GM19023 (cell line): ENCODE results near the gene SLC24A3.

Source experiments
- ATAC-seq: cut with Tn5 transposase; IDR thresholded peaks from one replicate; pipeline ENCODE4 v1.9.1; 2021; ENCODE audit warnings: mild to moderate bottlenecking, moderate library complexity; ENCODE audit not compliant: unreplicated experiment

The SLC24A3 gene

DNA sequence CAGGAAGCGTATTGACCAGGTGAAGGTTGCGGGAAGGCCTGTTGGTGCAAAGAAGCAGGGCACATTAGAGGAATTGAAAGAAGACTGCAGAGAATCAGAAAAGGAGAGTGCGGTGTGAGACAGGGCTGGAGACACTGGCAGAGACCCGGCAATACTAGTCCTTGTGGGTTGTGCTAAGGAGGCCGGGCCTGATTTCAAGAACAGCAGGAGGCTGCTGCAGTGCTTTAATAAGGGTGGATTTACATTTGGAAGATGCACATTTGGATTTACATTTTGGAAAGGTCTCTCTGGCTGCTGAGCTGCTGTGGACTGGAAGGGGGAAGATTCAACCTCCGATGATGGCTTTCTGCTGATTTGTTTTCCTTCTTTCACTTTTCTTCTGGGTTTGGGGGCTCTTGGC, 167.8 kb downstream of the SLC24A3 start:
- ATAC-seq = no peak

DNA sequence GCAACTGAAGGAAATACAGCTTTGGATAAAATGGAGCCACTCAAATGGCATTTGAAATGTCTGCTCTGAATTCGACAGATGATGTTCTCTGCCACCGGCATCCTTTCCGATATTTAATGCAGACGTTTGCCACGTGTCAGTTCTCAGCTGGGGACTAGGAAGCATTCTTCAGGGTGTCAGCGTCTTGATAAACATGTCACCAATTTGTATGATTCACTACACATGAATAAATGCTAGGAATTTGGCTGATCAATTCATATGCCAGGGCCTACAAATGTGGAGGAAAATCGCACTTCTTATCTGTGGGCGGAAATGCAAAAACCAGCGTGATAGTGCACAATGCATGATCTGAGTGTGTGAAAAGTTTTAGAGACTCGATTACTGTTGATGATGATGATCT, 169.5 kb downstream of the SLC24A3 start:
- ATAC-seq = no peak

DNA sequence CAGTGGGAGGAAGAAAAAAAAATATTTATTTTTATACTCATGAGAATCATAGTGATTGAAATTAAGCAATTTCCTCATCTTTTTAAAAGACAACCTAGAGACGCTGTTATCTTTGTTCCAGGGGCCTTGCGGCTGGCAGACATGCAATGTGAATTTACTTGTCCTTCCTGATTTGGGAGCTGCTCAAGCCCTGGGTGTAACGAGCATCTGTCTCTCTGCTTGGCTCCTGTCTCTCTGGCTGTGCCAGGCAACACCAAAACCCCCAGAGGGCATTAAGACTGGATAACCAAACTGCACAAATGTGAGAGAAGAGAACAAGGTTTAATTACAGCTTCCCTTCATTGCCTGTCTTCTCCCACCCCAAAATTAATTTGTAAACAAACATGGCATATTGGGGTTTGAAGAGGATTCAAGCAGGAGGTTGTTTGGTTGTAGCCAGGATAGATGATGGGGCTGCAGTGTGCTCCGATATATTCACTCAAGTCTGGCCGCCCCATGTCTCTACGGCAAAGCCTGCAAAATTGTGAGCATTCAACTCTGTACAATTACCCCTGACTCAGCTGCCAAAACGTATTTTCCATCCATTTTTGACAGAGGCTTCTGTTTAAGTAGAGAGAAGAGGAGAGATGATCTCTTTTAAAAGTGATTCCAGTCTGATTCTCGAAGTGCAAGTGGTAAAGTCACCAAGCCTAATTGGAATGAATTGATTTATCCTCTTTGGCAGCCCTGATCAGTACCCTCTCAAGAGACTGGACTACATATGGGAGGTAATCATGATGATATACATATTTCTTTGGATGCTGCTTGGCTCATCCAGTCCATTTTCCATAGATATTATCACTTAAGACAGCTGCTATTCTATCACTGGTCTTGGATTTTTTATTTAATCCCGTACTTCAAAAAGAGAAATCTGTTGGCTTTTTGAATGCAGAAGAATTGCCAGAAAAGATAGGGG, 170.2 kb downstream of the SLC24A3 start:
- ATAC-seq = no peak

DNA sequence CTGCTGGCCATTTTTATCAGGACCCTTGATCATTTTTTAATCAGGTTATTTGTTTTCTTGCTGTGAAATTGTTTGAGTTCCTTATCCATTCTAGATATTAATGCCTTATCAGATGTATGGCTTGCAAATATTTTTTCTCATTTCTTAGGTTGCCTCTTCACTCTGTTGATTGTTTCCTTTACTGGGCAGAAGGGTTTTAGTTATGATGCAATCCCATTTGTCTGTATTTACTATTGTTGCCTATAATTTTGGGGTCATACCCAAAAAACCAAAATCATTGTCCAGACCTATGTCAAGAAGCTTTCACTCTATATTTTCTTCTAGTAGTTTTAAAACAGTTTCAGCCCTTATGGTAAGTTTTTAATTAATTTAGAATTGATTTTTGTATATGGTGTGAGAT, 172.5 kb downstream of the SLC24A3 start:
- no peak for ATAC-seq

DNA sequence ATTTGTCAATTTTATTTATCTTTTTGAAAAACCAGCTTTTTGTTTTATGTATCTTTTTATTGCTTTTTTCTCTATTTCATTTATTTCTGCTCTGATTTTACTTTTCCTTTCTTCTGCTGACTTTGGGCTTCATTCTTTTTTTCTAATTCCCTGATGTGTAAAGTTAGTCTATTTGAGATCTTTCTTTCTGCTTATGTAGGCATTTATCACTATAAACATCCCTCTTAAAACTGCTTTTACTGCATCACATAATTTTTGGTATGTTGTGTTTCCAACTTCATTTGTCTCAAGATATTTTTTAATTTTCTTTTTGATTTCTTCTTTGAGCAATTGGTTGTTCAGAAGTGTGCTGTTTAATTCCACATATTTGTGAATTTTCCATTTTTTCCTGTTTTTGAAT, 174.8 kb downstream of the SLC24A3 start:
- no peak for ATAC-seq

DNA sequence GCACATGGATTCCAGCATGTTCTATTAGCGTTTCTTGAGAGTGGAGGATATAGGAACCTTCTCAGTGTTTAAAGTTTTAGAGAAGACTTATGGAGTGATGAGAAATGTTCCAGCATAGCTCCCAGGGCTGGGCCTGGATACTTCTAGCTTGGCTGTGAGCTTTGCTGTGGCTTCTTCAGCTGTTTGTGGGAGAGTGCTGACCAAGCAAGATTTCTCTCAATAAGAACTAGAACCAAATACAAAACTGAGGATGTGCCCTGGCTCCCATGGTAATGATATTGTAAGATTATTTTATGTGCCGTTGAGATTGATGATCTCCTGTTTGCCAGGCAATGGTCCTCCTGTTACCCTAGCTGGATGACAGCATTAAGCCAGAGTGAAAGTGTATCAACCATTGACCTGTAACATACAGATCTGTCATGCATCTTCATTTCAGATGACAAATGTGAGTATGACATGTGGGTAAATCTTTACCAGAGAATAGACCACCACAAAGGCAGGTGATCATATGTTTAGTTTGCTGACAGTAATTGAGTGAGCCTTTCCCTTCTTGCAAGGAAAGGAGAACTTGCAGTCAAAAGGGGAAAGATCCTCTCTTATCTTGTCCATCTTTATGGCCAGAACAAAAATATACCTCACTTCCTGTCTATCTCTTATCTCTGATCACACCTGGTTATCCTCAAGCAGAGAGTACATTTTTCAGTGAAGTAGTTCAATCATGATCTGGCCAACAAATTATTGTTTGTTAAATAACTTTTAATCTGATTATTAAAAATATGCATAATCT, 180.1 kb downstream of the SLC24A3 start:
- no peak for ATAC-seq

DNA sequence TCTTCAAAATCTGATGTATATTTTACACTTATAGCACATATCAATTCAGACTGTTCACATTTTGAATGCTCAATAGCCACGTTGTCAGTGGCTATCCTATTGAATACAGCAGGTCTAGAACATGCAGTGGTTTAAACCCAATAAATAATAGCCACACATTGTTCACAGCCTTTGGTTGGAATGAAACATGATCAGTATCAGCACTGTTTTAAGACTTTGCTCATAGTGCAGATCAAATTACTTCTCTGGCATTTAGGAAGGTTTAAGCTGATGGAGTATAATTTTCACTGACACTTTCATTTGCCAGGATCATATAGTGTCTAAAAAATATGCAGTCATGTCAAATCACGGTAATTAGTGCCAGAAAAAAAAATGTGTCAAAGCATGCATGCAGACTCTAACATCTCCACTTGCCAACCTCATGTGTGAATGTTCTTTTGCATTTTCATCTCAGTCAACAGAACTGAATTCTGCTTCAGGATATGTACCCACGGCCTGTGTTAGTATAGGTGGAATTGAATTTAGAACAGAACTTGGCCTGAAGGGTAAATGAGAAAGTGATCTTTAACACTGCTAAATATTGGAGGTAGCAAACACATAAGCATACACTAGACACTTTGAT, 184.1 kb downstream of the SLC24A3 start:
- no peak for ATAC-seq

DNA sequence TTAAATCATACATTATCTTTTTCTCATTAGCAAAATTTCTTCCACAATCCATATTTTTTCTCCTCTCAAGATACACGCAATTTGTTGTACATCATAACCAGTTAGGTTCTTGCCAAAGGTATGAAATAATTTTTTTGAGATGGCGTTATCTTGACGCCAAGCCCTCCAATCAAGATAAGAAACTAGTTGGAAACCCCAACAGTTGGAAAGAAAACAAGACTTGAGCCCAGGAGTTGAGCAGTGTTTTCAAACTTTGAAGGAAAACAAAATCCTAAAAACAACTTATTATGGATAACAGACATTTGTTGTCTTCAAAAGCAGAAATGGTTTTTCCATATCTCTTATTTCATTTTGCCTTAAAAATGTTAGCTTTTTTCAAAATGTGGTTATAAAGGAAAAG, 184.8 kb downstream of the SLC24A3 start:
- ATAC-seq = no peak

DNA sequence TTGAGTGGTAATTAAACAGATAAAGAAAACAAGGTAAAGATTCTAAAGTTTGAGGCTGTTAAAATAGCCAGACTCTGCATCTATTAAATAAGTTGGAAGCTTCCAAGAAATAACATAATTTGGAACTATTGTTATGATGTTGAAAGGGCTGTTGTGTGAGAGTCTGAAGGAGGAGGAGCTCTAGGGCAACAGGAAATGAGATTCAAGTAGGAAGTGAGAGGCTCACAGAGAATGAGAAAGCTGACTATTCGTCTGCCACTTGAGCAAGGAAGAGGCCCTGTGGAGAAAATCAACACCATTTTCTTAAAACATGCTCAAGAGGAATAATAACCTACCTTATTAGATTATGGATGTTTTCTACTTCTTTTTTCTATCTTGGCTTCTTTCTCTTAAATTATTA, 185.2 kb downstream of the SLC24A3 start:
- ATAC-seq = no peak

DNA sequence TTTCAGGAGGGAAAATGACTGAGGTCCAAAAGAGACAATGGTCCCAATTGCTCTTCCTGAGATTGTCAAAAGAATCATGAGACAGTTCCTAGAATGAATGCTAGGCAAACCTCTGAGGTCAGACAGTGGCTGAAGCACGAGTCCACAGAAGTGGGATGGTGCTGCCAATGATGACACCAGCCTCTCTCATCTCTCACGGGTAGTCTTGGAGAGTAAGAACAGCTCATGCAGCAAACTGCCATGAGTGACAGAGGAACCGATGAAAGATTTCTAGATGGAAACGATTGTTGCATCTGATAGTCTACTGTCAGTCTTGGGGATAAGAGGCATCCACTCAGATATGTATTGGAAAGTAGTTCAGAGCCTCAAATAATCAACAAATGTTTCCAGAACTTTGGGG, 188.7 kb downstream of the SLC24A3 start:
- no peak for ATAC-seq

DNA sequence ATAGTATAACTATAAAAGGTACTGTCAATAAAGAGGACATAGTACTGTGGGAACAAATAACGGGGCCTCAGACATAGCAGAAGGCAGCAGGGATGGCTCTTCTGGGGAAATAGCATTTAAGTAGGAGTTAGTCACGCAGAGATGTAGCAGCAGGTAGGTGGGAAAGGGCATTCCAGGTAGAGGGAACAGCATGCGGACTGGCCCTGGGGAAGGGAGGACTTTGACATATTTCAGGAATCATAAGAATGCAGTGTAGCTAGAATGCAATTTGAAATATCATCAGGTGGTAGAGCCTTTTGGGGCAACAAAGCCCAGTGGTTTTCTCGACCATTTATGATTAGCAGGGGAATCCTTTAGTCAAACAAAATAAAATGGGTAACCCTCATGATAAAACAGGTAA, 191.1 kb downstream of the SLC24A3 start:
- no peak for ATAC-seq

DNA sequence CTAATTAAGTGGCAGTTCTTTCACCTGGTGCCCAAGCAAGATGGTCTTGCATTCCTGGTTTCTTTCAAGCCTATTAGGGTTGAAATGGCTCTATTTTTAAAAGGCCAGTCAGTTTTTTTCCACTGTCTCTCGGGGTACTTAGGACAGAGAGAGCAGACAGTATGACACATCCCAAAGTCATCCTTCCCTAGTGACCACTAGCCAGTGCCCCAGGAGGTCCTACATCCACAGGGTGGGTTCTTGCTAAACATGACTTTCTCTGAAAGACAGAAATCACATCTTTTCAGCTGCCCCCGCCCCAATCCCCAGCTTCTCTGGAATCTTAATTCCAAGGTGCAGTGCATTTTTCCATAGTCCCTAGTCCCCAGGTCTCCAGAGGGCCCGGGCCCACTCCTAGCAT, 192.4 kb downstream of the SLC24A3 start:
- ATAC-seq = no peak

DNA sequence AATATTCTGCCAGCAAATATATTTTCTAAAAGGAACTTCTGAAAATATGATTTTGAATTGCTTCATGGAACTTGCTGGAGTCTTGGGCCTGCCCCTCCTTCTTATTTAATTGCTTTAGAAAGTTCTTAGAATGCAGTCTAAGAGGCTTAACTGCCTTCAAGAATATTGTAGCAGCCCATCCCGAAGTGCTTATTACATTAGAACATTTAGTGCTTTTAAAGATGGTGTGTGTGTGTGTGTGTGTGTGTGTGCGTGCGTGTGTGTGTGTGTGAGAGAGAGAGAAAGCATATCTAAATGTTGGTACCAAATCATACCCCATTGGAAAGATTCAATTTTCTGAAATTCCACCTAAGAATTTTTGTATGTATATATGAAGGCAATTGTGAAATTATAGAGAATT, 193.5 kb downstream of the SLC24A3 start:
- no peak for ATAC-seq

DNA sequence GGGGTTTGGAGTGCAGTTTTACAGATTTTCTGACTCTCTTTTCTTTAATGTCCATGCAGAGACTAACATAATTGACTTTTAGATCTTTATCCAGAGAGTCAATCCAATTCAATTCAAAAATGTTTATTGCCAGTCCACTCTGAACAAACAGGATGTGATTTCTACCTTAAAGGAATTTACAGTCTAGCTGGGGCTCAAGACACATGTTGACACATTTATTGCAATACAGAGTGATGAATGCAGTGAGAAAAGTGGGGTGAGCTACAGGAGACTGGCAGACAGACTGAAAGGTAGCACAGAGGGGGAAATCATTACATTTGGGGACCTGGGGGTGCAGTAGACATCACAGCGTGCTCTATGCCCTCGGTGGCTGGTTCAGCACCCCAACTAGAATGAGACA, 193.9 kb downstream of the SLC24A3 start:
- ATAC-seq = no peak

DNA sequence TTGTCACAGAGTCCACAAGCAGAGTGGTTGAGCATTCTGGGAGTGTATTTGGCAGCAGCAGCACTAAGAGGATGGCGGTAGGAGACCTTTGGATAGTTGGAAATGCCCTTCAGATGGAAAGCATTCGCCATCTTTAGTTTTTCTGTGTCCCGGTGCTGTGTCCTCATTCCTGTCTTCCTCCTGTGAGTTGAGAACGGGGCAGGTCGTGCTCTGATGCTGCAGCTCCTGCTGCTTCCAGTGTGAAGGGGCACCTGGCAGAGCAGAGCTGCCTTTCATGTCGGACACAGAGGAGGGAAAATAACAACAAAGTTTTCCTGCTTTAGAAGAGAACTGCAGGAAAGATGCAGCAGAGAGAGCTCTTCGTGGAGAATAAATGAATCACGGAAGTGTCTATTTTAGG, 194.8 kb downstream of the SLC24A3 start:
- no peak for ATAC-seq

DNA sequence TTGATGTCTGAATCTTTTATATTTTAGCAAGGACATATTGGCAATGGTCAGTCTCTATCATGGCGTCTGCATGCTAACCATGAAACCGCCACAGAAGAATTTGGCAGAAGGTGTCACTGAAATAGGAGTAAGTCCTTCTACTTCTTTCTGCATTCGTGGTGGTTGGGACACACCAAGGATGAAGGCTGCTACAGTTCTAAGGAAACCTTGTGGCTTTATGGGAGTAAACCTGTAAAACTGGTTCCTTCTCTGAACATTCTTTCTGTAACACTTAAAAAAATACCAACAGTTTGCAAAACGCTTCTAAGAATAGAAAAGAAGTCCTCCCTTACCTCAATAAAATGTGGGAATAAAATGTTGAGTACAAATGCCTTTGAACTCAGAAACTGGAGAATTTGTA, 195.3 kb downstream of the SLC24A3 start:
- ATAC-seq = no peak

DNA sequence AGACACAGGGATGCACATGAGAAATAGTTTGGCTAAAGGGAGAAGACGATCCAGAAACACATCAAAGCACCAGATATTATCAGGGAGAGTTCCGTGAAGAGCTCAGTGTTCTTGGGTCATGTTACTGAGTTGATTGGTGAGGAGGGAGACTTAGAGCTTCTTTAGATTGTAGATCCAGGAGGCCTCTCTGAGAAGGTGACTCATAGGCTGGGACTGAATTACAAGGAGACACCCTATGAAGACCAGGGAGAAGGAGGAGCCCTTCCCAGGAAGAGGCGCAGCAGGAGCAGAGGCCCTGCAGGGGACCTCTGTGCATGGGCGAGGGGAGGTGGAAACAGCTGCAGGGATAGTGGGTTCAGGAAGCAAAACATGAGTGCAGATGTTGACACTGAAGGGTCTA, 196.5 kb downstream of the SLC24A3 start:
- ATAC-seq = no peak

DNA sequence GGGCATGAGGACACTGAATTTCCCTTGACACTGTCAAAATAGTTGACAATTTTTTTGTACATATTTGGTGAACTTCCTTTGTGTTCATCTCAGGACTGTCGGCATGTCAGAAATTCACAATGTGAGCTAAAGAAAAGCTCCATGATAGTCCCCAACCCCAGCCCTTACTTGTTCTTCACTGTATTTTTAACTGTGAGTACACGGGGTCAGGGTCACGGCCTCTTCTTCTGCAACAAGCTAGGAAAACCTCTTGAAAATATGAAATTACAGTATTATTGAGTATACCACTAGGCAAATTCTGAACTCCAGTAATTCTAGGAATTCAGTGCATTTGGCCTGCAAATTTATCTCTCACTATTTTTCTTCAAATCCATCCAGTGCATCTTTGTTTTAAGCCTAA, 199.4 kb downstream of the SLC24A3 start:
- ATAC-seq = no peak

DNA sequence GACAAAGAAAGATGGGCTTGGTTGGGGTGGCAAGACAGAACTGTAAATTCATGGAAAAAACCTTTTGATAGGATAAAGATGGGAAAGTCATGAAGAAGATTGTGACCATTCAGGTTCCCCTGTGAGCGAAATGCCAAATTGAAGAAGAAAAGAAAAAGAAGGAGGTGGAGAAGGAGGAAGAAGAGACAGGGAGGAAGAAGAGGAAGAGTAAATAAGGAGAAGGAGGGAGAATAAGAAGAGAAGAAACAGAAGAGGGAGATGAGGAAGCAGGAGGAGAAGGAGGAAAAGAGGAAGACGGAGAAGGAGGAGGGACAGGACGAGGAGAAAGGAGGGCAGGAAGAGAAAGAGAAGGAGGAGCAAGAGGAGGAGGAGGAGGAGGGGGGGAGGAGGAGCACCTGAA, 199.8 kb downstream of the SLC24A3 start:
- no peak for ATAC-seq

DNA sequence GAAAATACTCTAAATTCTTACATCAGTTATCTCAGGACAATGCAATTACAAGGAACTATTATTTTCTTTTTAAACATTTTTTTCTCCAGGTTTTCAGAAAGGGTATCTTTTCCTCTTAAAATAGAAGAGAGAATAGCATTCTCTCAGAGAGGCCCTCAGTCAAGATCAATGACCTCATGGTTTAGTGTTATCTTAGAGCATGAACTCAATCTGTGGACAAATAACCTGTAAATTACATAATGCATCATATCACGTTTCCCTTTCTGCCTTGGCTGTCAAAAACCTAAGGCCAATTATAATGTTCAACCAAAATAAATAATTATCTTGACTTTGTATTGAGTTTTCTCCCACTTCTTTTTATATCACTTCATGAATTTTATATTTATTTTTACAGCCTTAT, 202.2 kb downstream of the SLC24A3 start:
- no peak for ATAC-seq

DNA sequence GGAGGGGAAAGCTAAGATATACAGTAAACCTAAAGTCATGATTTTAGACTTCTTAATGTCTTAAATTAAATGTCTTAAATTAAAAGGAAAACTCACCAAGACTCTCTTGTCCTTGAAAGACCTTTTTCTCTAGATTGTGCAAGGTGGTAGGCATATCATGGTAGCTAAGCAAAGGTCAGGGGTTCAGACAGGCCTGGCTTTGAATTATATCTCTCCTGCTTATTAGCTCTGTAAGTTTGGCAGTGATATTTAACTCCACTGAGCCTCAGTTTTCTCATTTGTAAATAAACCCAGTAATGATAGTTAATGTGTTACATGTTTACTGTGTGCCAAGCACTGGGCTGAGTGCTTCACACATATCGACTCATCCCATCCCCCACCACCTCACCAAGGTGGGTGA, 203.3 kb downstream of the SLC24A3 start:
- ATAC-seq = no peak

DNA sequence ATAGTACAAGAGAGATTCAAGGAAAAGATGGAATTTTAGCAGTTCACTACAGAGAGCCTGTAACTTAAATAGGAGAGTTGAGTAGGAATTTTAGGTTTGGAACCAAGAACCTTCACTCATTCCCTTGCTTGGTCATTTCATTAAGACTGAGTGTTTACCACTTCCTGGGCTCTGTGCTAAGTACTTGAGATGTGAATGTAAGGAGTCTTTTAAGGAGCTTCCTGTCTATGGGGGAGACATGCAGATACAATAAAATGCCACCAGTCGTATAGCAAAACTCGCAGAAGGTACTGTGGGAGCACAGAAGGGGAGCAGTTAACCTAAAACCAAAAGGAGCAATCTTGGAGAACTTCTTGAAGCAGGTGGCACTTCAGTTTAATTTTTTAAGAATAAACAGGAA, 204.2 kb downstream of the SLC24A3 start:
- ATAC-seq = no peak
